ENCODE measurements around the gene MARCKSL1.

MARCKSL1 gene

DNA sequence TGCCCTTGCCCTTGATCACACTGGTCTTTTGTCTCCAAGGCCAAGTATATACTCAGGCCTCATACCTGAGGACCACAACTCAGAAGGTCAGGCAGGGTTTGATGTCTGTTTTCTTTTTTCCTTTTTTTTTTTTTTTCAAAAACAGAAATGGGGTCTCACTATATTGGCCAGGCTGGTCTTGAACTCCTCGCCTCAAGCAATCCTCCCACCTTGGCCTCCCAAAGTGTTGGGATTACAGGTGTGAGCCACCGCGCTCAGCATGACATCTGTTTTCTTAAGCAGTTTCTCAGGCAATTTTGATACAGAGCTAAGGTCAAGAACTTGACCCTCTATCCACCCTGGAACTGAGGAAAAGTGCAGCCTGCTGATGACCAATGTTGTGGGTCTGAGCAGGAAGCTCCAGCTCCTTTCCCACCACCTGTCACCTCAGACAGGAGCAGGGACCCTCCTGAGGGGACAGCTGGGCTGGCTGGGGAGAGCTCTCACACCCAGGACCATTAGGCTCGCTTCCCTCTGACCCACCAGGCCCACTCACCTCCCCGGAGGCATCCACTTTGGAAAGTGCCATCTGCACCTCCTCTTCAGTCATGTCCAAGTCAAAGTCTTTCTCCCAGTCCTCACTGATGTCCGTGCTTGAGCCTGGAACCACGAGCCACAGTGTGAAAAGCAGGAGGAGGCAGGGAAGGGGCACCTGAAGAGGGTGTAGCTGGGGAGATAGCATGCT, 32.0 kb upstream of the MARCKSL1 start:
- DNase-seq (ENCODE audit: insufficient read length, low spot score) (no peak), FAIRE-seq (no peak)
- TF ChIP-seq, protein P1, sequence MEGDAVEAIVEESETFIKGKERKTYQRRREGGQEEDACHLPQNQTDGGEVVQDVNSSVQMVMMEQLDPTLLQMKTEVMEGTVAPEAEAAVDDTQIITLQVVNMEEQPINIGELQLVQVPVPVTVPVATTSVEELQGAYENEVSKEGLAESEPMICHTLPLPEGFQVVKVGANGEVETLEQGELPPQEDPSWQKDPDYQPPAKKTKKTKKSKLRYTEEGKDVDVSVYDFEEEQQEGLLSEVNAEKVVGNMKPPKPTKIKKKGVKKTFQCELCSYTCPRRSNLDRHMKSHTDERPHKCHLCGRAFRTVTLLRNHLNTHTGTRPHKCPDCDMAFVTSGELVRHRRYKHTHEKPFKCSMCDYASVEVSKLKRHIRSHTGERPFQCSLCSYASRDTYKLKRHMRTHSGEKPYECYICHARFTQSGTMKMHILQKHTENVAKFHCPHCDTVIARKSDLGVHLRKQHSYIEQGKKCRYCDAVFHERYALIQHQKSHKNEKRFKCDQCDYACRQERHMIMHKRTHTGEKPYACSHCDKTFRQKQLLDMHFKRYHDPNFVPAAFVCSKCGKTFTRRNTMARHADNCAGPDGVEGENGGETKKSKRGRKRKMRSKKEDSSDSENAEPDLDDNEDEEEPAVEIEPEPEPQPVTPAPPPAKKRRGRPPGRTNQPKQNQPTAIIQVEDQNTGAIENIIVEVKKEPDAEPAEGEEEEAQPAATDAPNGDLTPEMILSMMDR (IDR thresholded peaks at IDR 0.05; ENCODE audit: insufficient read depth, missing control alignments): no peak

DNA sequence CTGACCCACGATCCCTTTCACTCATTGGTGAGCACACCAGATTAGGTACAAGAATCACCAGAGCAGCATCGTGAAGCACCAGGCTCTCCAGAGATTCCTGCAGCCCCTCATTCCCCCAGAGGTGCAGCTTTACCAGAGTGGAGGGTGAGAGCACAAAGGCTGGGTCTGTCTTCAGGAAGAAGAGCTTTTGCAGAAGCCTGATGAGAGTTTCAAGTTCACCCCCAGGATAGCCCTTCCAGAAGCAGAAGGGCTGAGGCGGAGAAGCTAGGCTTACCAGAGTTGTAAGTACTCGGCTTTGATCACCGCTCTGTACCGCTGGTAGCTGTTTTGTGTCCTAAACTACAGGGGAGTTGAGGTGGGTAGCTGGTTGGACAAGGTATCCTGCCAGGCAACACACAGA, 29.4 kb upstream of the MARCKSL1 start:
- TF ChIP-seq, protein P1 (IDR thresholded peaks at IDR 0.05; ENCODE audit: insufficient read depth, missing control alignments): no peak
- DNase-seq (ENCODE audit: insufficient read length, low spot score) (no peak), FAIRE-seq (no peak)

DNA sequence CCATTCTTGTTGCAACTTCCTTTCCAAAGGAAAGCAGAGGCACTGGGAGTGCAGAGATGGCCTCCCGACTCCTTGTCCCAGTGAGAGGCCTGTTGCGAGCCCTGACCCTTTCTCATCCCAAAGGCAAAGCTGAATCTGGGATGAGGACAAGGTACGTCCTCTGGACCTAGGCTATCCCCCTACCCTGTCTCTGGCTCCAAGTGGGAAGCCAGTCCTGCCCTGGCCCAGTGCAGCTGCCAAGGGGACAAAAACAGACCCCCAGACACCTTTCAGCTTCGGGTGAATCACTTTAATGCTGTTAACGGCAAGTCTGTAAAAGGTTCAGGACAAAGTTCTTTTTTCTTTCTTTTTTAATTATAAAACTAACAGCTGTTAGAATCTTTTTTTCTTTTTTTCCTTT, 28.8 kb upstream of the MARCKSL1 start:
- TF ChIP-seq, protein P1 (IDR thresholded peaks at IDR 0.05; ENCODE audit: insufficient read depth, missing control alignments): no peak
- DNase-seq (ENCODE audit: insufficient read length, low spot score): no peak
- FAIRE-seq: no peak

DNA sequence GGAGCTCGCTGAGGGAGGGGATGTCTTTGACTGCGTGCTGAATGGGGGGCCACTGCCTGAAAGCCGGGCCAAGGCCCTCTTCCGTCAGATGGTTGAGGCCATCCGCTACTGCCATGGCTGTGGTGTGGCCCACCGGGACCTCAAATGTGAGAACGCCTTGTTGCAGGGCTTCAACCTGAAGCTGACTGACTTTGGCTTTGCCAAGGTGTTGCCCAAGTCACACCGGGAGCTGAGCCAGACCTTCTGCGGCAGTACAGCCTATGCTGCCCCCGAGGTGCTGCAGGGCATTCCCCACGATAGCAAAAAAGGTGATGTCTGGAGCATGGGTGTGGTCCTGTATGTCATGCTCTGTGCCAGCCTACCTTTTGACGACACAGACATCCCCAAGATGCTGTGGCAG, 27.7 kb upstream of the MARCKSL1 start:
- FAIRE-seq (no peak), DNase-seq (ENCODE audit: insufficient read length, low spot score) (no peak)
- TF ChIP-seq, protein P1 (IDR thresholded peaks at IDR 0.05; ENCODE audit: insufficient read depth, missing control alignments): no peak

DNA sequence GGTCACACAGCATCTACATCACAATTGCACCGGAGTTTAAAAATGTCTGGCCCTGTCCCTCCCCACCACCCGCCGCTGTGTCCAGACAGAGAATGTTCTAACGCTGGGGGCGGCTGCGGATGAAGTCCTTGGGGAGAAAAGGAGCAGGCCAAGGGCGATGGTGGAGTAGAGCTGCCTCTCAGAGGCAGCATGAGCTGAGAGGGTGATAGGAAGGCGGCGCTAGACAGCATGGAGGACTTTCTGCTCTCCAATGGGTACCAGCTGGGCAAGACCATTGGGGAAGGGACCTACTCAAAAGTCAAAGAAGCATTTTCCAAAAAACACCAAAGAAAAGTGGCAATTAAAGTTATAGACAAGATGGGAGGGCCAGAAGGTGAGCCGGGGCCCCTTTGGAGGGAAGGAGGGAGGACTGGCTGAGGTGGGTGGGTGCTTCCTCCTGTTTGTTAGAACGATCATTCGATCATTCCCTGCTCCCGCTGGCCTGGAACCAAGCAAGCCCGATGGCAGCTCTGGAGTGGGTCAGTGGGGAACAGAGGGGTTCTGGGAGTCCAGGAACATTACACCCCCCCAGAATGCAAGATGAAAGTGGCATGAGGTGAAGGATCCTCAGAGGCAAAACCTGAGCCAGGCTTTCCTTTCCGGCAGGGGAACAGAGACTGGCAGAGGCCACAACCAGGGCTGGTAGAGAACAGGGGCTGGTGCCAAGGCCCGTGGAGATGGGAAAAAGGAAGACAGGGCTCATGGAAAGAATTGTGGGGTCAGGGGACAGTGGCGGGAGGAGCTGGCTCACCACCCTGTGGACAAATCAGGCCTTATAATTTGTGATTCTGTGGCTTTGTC, 26.7 kb upstream of the MARCKSL1 start, which contains the start of the genes FAM229A and TSSK3:
Gene FAM229A, minus strand, starts transcription at position 12 of the 840 bp plus-strand sequence. CDS start 394 bp downstream, outside the sequence.
Gene TSSK3, plus strand, starts transcription at position 66 of the 840 bp plus-strand sequence. Its CDS starts 163 bp downstream, at position 229.
- TF ChIP-seq, protein P1 (IDR thresholded peaks at IDR 0.05; ENCODE audit: insufficient read depth, missing control alignments): no peak
- DNase-seq (ENCODE audit: insufficient read length, low spot score) (no peak), FAIRE-seq (no peak)

DNA sequence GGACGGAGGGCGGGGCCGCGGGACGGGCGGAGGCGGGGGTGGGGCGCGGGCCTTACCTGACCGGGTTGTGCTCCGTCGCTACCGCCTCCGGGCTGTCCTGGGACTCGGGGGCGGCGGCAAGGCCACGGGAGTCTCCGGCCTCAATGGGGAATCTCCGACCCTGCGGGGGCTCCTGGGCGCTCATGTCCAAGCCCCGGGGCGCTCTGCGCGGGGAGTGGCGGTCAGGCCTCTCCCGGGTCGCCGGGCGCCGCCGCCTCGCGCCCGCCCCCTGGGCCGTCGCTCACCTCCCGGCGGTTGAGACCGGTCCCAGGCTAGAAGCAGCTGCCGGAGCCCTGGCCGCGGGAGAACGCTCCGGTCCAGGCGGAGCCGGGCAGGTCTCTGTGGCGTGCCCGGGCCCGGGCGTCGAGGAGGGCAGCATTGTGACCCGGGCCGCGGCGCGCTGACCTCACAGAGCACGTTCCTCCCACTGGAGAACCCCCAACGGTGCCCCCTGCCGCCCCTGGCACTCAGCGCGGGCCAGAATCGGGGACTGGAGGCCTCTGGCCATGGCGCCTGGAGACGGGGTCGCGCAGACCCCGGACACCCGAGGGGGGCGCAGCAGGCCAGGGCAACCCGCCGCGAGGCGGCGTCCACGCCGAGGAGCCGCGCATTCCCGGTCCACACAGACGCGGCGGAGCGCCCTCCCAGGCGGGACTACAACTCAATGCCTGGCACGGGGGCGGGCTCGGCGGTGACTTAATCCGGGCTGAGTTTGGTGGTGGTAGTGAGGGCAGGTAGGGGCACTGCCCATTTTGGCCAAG, 25.8 kb upstream of the MARCKSL1 start:
- DNase-seq (ENCODE audit: insufficient read length, low spot score) (no peak), FAIRE-seq (no peak)
- TF ChIP-seq, protein P1 (IDR thresholded peaks at IDR 0.05; ENCODE audit: insufficient read depth, missing control alignments): no peak
